Astrocyte (in vitro differentiated cells and primary cell): Measurements from ENCODE around the gene TBC1D19. TPM values are rescaled to one million over a fixed set of nuclear protein-coding genes. Genes with fewer than 3 reads are reported as not detected.

Experiments
- DNase-seq: peaks from one replicate; pipeline ENCODE4 v3.0.0-alpha.2; 2010; ENCODE audit warnings: low read depth
- FAIRE-seq: peaks from 2 replicates; lab custom pipeline; 2011; peaks lifted over from hg19 to GRCh38; lab: Jason Lieb, UNC
- H2AFZ ChIP-seq: 2 replicates; pipeline ENCODE4 v1.6.0; 2012; ENCODE audit warnings: low read depth, low read length, inconsistent platforms
- H3K27ac ChIP-seq: 2 replicates; pipeline ENCODE4 v1.5.1; 2011; ENCODE audit warnings: low read depth, low read length, inconsistent platforms
- H3K27me3 ChIP-seq: 2 replicates; pipeline ENCODE4 v1.6.0; 2011; ENCODE audit warnings: low read length, inconsistent platforms; ENCODE audit not compliant: insufficient read depth
- H3K36me3 ChIP-seq: 2 replicates; pipeline ENCODE4 v1.5.1; 2011; ENCODE audit warnings: low read length, inconsistent platforms; ENCODE audit not compliant: insufficient read depth
- H3K4me1 ChIP-seq: 2 replicates; pipeline ENCODE4 v1.5.1; 2011; ENCODE audit warnings: low read length, inconsistent platforms; ENCODE audit not compliant: insufficient read depth
- H3K4me2 ChIP-seq: 2 replicates; pipeline ENCODE4 v1.6.0; 2012; ENCODE audit warnings: low read length, inconsistent platforms
- H3K4me3 ChIP-seq: 2 replicates; pipeline ENCODE4 v1.5.1; 2011; ENCODE audit warnings: low read depth, mild to moderate bottlenecking, low read length, inconsistent platforms; ENCODE audit not compliant: insufficient read depth
- H3K79me2 ChIP-seq: 2 replicates; pipeline ENCODE4 v1.6.0; 2012; ENCODE audit warnings: mild to moderate bottlenecking, low read length, inconsistent platforms; ENCODE audit not compliant: insufficient read depth
- H3K9ac ChIP-seq: 2 replicates; pipeline ENCODE4 v1.6.0; 2012; ENCODE audit warnings: mild to moderate bottlenecking, low read length, inconsistent platforms
- H3K9me3 ChIP-seq: 2 replicates; pipeline ENCODE4 v1.5.1; 2012; ENCODE audit warnings: low read depth, mild to moderate bottlenecking, low read length, inconsistent platforms; ENCODE audit not compliant: insufficient read depth
- H4K20me1 ChIP-seq: 2 replicates; pipeline ENCODE4 v1.6.0; 2012; ENCODE audit warnings: low read length, inconsistent platforms; ENCODE audit not compliant: insufficient read depth
- H3K27ac Mint-ChIP-seq: one replicate; pipeline ENCODE4 v1.8.0; 2021; ENCODE audit warnings: mild to moderate bottlenecking, mixed read lengths; ENCODE audit not compliant: unreplicated experiment
- H3K27me3 Mint-ChIP-seq: one replicate; pipeline ENCODE4 v1.8.0; 2021; ENCODE audit warnings: low read depth, mixed read lengths; ENCODE audit not compliant: unreplicated experiment
- H3K36me3 Mint-ChIP-seq: one replicate; pipeline ENCODE4 v1.8.0; 2021; ENCODE audit warnings: low read depth, mixed read lengths; ENCODE audit not compliant: unreplicated experiment
- H3K4me1 Mint-ChIP-seq: one replicate; pipeline ENCODE4 v1.8.0; 2021; ENCODE audit warnings: low read depth, mixed read lengths; ENCODE audit not compliant: unreplicated experiment
- H3K4me3 Mint-ChIP-seq: one replicate; pipeline ENCODE4 v1.8.0; 2021; ENCODE audit warnings: mild to moderate bottlenecking, moderate library complexity, mixed read lengths; ENCODE audit not compliant: unreplicated experiment
- H3K9me3 Mint-ChIP-seq: one replicate; pipeline ENCODE4 v1.8.0; 2021; ENCODE audit warnings: mild to moderate bottlenecking, mixed read lengths; ENCODE audit not compliant: unreplicated experiment
- CTCF ChIP-seq: IDR thresholded peaks from 2 replicates; pipeline ENCODE4 v1.5.1; 2011; ENCODE audit warnings: low read depth, mild to moderate bottlenecking, inconsistent platforms, low read length, moderate library complexity; ENCODE audit not compliant: insufficient read depth
- EZH2 ChIP-seq: IDR thresholded peaks from 2 replicates; pipeline ENCODE4 v1.6.1; 2012; ENCODE audit warnings: mild to moderate bottlenecking, low read length, inconsistent platforms; ENCODE audit not compliant: insufficient read depth
- total RNA-seq: library from RNA; stranded (reverse); gene quantifications from 2 replicates; pipeline ENCODE4 v1.2.1, GENCODE V29; 2021

The TBC1D19 gene
- total RNA-seq, 1 donor from 2014 or later, result 10.5 TPM

DNA sequence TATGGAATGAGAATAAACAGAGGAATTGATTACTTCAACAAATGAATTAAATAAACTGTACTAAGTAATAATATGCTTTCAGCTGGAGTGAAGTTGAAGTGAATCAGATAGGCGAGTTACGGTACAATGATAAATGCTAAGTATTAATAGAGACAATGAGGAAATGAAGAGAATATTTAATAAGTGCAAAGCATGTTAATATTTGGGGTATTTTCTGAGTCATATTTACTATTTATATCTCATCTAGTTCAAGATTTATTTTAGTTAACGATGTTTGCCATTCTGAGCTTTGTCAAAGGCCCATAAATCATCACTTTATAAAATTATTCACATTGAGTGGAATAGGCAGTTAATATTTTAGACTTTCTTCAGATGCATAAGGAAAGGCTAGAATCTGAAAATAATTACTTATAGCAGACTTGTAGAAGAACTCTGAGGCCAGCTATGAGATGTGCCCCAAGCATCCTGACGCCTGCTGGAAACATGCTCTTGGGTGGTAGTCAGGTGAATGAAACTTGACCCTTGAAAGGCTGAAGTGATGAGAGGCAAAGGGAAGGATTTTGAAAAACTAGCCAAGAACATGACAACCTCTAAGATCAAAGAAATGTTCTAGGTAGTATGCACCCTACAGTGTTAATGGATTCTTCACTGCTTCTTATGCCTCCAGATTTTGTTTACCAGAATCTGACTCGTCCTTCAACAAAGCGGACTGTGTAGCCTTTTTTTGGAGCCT lies 142.9 kb downstream of the TBC1D19 start:
- Histone ChIP-seq H3K4me3 (no peak overlapping the region), H3K4me1 (no peaks in the 10 kb centered on the region), H3K27ac (no peak overlapping the region), H3K9me3 (no peaks in the 10 kb centered on the region), H3K9ac (no peak overlapping the region), H3K27me3 (no peaks in the 10 kb centered on the region), H2AFZ (no peak overlapping the region), H3K79me2 (no peaks in the 10 kb centered on the region), H4K20me1 (no peaks in the 10 kb centered on the region), H3K36me3 (peaks cover 11% of the 10 kb centered on the region), H3K4me2 (no peak overlapping the region)
- H3K9me3 Mint-ChIP-seq, result no peaks in the 10 kb centered on the region
- no peak for FAIRE-seq
- peaks cover 3% of the 10 kb centered on the region for H3K4me1 Mint-ChIP-seq
- TF ChIP-seq CTCF (no peak), EZH2 (no peak)
- H3K4me3 Mint-ChIP-seq, result no peak overlapping the region
- no peaks in the 10 kb centered on the region for H3K27me3 Mint-ChIP-seq
- no peak overlapping the region for H3K27ac Mint-ChIP-seq
- no peak for DNase-seq
- H3K36me3 Mint-ChIP-seq, result peaks cover 2% of the 10 kb centered on the region

GRCh38 chr4:26727844-26728243 lies 144.0 kb downstream of the TBC1D19 start:
- Mint-ChIP-seq H3K36me3 (peaks cover 2% of the 10 kb centered on the region), H3K27me3 (no peaks in the 10 kb centered on the region), H3K27ac (no peak overlapping the region), H3K4me3 (no peak overlapping the region), H3K9me3 (no peaks in the 10 kb centered on the region), H3K4me1 (peaks cover 3% of the 10 kb centered on the region)
- TF ChIP-seq EZH2, result no peak
- TF ChIP-seq CTCF, result no peak
- H3K27ac ChIP-seq, result no peak overlapping the region
- FAIRE-seq (no peak), DNase-seq (no peak)
- no peak overlapping the region for H3K4me3 ChIP-seq
- no peak overlapping the region for H2AFZ ChIP-seq
- no peaks in the 10 kb centered on the region for H3K4me1 ChIP-seq
- H3K79me2 ChIP-seq, result no peaks in the 10 kb centered on the region
- H3K9me3 ChIP-seq, result no peaks in the 10 kb centered on the region
- H3K36me3 ChIP-seq, result peaks cover 11% of the 10 kb centered on the region
- H3K4me2 ChIP-seq, result no peak overlapping the region
- H3K9ac ChIP-seq, result no peak overlapping the region
- H4K20me1 ChIP-seq, result no peaks in the 10 kb centered on the region
- no peaks in the 10 kb centered on the region for H3K27me3 ChIP-seq

DNA sequence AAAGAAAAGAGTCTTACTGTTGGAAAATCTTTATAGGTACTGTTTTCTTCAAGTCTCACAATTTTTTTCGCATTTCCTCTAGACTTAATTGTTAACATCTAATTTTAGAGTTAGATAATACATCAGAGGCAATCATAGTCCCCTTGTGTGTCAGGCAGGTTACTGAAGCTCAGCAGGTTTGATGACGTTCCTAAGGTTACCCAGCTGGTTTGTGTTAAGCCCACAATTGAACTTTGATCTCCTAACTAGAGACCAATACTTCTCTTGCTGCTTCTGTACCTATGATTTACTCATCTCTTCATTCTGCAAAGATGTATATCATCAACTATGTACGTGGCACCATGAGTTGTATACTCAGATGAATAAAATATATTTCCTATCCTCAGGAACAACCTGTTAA lies 145.1 kb downstream of the TBC1D19 start:
- DNase-seq (no peak), FAIRE-seq (no peak)
- Histone ChIP-seq H3K79me2 (no peaks in the 10 kb centered on the region), H3K9ac (no peak overlapping the region), H3K4me1 (no peaks in the 10 kb centered on the region), H3K27me3 (no peaks in the 10 kb centered on the region), H3K9me3 (no peaks in the 10 kb centered on the region), H3K27ac (no peak overlapping the region), H2AFZ (no peak overlapping the region), H3K4me2 (no peak overlapping the region), H3K36me3 (peaks cover 7% of the 10 kb centered on the region), H3K4me3 (no peak overlapping the region), H4K20me1 (no peaks in the 10 kb centered on the region)
- H3K4me1 Mint-ChIP-seq, result peaks cover 3% of the 10 kb centered on the region
- TF ChIP-seq EZH2 (no peak), CTCF (no peak)
- H3K27ac Mint-ChIP-seq, result no peak overlapping the region
- no peaks in the 10 kb centered on the region for H3K9me3 Mint-ChIP-seq
- no peak overlapping the region for H3K4me3 Mint-ChIP-seq
- peaks cover 2% of the 10 kb centered on the region for H3K36me3 Mint-ChIP-seq
- no peaks in the 10 kb centered on the region for H3K27me3 Mint-ChIP-seq
